HG02943 (cell line): ENCODE data around the gene PDX1.

Experiments
- ATAC-seq: cut with Tn5 transposase; IDR thresholded peaks from one replicate; pipeline ENCODE4 v1.9.1; 2021; ENCODE audit warnings: mild to moderate bottlenecking, low read depth, moderate library complexity; ENCODE audit not compliant: unreplicated experiment

PDX1 gene

GRCh38 chr13:27919934-27920676 lies at the start of gene PDX1:
Gene PDX1 (plus strand): TSS chr13:27920000. CDS start chr13:27920139, 139 bp downstream.
- no peak for ATAC-seq

- ATAC-seq = no peak
Observed at GRCh38 chr13:27878274-27878673, 41.5 kb upstream of the PDX1 start.

- ATAC-seq = no peak
Observed at GRCh38 chr13:27889471-27889870, 30.3 kb upstream of the PDX1 start.

- ATAC-seq = no peak
Observed at GRCh38 chr13:27896726-27897125, 23.1 kb upstream of the PDX1 start.

GRCh38 chr13:27904719-27905118 lies 15.1 kb upstream of the PDX1 start:
- ATAC-seq = no peak

- ATAC-seq = no peak
Observed at GRCh38 chr13:27905650-27906049, 14.2 kb upstream of the PDX1 start.

GRCh38 chr13:27907121-27907787 lies 12.5 kb upstream of the PDX1 start:
- ATAC-seq = no peak

- no peak for ATAC-seq
Observed at GRCh38 chr13:27909378-27909777, 10.4 kb upstream of the PDX1 start.

- ATAC-seq = no peak
Observed at GRCh38 chr13:27911521-27911920, 8.3 kb upstream of the PDX1 start.

- ATAC-seq = no peak
Observed at GRCh38 chr13:27913160-27913559, 6.6 kb upstream of the PDX1 start.

- ATAC-seq = no peak
Observed at GRCh38 chr13:27915301-27916207, 4.2 kb upstream of the PDX1 start.

- no peak for ATAC-seq
Observed at GRCh38 chr13:27917121-27917947, 2.5 kb upstream of the PDX1 start.

GRCh38 chr13:27918041-27918917 lies 1.5 kb upstream of the PDX1 start:
- ATAC-seq = no peak

- ATAC-seq = no peak
Observed at GRCh38 chr13:27918918-27919658, 712 bp upstream of the PDX1 start.

- ATAC-seq = no peak
Observed at GRCh38 chr13:27919659-27919933, 204 bp upstream of the PDX1 start.

GRCh38 chr13:27920677-27921420 lies 1.0 kb downstream of the PDX1 start:
- ATAC-seq = no peak

- no peak for ATAC-seq
Observed at GRCh38 chr13:27921421-27921960, 1.7 kb downstream of the PDX1 start.
